Peyer's patch (tissue), 4 donors: Measurements from ENCODE around the gene RRBP1.

ENCODE experiments used
- POLR2A ChIP-seq, 2 donors: fragments of 450-650 bp; IDR thresholded peaks; one replicate each; pipeline ENCODE4 v1.5.1; 2017; ENCODE audit warnings: antibody characterized with exemption in 2 of 2, mild to moderate bottlenecking in 2 of 2, moderate library complexity in 2 of 2
- TF ChIP-seq, protein P1 (sequence below), 6 experiments: fragments of 450-650 bp in 4 of 6; fragments of 200-600 bp in 2 of 6; sonication (generic) in 1 of 6; IDR thresholded peaks; one replicate each; pipeline ENCODE4 v1.5.1; 2017 to 2019; ENCODE audit warnings: antibody characterized with exemption in 6 of 6, mild to moderate bottlenecking in 3 of 6, moderate library complexity in 1 of 6

DNA sequence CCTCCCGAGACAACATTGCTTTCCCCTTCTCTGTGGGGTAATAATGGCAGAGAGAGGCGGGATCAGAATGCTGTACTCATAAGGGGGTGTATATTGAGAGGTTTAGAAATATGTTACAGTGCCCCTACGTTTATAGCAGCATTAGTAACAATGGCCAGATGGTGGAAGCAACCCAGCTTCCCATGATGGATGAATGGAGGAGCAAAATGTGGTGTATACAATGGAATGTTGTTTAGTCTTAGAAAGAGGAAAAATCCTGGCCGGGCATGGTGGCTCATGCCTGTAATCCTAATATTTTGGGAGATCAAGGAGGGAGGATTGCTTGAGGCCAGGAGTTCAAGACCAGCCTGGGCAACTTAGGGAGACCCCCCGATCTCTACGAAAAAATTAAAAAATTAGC lies 30.7 kb upstream of the RRBP1 start:
- TF ChIP-seq POLR2A (IDR thresholded peaks at IDR 0.05) = no peak
- TF ChIP-seq, protein P1, sequence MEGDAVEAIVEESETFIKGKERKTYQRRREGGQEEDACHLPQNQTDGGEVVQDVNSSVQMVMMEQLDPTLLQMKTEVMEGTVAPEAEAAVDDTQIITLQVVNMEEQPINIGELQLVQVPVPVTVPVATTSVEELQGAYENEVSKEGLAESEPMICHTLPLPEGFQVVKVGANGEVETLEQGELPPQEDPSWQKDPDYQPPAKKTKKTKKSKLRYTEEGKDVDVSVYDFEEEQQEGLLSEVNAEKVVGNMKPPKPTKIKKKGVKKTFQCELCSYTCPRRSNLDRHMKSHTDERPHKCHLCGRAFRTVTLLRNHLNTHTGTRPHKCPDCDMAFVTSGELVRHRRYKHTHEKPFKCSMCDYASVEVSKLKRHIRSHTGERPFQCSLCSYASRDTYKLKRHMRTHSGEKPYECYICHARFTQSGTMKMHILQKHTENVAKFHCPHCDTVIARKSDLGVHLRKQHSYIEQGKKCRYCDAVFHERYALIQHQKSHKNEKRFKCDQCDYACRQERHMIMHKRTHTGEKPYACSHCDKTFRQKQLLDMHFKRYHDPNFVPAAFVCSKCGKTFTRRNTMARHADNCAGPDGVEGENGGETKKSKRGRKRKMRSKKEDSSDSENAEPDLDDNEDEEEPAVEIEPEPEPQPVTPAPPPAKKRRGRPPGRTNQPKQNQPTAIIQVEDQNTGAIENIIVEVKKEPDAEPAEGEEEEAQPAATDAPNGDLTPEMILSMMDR (IDR thresholded peaks at IDR 0.05) = no peak
